ENCODE data around the gene TMEFF2.

TMEFF2 gene

DNA sequence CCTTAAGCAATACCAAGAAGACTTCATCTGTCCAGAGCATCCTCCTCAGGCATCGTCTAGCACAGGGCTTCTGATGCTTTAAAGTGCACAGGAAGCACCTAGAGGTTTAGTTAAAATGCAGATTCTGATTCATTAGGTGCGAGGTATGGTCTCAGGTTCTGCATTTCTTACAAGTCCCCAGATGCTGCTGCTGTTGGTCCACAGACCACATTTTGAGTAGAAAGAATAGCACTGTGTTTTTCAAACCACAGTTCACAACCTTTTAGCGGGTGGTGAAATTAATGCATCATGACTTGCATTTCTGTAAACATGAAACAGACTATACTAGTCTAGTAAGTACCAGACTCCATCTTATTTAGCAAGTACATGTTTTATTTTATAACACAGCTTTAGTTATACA lies 134.6 kb downstream of the TMEFF2 start:
- DNase-seq: no peak

DNA sequence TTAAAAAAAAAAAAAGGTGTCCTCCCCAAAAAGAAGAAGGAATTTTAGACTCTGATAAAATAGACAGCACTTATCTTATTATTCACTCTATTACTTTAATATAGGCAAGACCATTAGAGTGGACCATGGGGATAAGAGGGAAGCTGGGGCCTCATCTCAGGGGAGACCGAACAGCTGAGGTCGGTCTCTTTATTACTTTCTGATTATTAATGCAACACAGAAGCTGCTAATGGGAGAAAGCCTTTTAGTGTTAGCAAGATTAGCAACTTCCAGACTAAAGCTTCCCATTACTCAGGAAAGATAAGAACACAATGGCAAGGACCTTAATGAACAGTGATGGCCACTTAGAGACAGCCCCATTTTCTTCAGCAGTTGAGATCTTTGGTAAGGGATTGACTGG lies 135.5 kb downstream of the TMEFF2 start:
- no peak for DNase-seq

DNA sequence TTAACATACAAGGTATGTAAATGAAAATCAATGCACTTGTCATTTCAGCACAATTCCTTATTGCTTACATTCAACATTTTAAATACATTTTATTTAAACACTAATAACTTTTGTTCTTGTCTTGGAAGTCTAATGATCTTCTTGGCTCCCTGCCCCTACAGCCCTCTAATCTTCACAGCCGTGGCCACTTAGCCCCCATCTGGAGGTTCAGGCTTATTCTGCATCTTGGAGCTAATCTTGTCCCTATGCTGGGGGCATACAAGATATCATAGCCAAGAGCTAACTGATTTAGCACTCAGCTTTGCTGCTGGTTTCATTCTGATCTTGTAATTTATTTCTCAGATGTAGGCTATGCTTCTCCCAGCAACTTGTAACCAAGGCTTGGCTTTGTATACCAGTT lies 140.8 kb downstream of the TMEFF2 start:
- no peak for DNase-seq

DNA sequence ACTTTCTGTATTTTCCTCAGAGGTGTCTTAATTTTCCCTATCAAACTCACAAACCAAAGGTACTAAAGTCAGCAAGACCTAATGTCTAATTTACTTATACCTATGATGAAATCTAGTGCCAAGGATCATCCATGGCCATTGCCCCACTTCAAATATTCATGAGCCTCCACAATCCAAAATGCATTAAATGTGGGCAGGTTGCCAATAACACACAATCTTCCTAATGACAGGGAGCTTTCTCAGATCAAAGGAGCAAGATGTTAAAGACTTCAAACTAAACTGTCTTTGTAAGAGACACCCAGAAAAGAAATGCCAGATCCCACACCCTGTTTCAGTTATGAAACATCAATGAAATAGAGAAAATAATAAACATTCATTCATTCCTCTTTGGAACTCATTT lies 143.2 kb downstream of the TMEFF2 start:
- DNase-seq: no peak

DNA sequence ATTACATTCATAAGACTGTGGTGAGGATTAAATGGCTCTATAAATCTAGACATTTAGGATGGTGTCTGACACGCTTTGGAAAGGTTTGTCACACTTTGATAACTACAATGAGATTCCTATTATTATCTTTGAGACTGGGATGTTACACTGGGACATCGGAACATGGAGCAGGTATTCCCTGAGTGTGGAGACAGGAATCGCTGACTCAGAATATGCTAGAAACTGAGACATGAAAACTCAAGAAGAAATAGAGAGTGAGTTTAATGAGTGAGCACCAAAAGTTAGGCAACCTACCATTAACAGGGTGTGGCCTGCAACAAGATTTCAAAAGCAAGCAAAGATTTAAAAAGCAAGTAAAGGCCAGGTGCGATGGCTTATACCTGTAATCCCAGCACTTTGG lies 145.4 kb downstream of the TMEFF2 start:
- DNase-seq: no peak

DNA sequence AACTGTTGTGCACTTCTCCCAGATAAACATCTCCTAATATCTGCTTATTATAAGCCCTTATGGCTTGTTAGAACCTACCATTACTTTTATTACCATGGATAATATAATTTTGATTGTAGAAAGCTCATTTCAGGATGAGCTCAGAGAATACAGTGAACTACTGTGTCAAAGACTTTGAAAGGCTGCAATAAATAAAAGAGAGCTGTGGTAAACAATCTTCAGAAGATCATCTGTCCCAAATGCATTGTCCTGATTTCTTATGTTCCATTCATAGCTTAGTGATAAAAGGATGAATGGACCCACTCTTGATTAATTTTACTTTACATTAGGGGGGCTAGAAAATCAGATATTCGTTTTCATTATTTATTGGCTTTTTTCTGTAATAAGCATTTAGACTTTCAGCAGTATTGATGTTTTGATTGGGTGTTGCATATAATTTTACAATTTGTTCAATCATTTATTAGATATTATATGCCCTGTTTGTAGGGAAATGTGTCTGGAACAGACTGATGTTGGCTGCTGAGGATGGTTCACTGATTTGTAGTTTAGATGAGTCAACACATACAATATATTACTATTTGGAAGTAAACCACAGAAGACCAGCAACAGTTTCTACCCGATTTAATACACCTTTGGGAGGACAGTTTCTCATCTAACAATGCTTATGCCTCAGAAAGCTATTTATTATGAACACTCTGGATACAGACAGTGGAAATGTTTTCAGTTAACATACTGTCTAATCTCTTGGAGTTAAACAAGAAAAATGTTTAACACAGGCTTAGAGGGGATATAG lies 147.2 kb downstream of the TMEFF2 start:
- DNase-seq: no peak

DNA sequence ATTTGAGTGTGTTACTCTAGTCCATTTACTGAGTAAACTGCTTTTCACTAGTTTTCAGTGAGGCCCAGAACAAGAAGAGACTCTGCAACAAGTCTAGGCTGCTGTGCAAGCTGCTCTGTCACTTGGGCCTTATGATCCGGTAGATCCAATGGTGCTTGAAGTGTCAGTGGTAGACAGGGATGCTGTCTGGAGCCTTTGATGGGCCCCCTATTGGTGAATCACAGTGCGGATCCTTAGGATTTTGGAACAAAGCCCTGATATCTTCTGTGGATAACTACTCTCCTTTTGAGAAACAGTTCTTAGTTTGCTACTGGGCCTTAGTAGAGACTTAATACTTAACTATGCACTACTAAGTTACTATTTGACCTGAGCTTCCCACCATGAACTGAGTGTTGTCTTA lies 150.2 kb downstream of the TMEFF2 start:
- DNase-seq: no peak

DNA sequence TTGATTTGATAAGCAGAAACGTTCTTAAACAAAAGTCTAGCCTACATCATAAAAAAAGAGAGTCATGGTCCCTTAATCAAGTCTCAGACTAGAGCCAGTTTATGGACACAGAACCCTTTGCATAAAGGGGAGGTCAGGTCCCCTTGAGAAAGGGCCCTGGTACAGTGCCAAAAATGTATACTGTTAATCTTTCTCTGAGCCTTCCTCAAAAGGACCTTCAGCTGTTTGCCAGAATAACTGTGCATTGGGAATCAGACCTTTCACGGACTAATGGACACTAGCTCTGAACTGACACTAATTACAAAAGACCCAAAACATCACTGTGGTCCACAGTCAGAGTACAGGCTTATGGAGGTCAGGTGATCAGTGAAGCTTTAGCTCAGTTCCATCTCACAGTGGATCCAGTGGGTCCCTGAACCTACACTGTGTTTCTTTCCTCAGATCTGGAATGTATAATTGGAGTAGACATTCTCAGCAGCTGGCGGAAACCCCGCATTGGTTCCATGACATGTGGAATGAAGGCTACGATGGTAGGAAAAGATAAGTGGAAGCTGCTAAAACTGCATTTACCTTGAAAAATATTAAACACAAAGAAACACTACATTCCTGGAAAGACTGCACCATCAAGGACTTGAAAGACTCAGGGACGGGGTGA lies 151.4 kb downstream of the TMEFF2 start:
- DNase-seq: no peak

DNA sequence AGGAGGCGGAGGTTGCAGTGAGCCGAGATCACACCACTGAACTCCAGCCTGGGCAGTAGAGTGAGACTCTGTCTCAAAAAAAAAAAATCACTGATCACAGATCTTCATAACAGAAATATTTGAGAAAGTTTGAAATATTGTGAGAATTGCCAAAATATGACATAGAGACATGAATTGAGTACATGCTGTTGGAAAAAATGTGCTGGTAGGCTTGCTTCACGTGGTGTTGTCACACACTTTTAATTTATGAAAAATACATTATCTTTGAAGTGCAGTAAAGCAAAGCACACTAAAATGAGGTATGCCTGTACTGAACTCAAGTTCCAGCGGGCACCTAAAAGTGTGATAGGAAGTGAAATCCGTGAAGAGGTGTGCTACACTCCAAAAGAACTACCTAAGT lies 152.6 kb downstream of the TMEFF2 start:
- DNase-seq: no peak

DNA sequence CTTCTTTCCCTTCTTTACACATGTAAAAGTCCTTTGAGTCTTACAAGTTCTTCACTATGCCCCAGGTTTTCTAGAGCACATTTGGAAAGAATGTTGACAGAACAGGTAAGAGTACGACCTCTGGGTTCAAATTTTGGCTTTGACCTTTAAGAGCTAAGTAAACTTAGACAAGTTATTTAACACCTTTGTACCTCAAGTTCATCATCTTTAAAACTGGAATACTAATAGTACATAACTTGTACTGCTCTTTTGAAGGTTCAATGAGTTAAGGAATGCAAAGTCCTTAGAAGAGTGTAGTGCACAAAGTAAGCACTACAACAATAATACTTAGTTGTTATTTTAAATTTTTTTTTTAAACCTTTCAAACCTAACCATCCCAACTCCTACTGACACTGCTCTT lies 156.6 kb downstream of the TMEFF2 start:
- DNase-seq: no peak

DNA sequence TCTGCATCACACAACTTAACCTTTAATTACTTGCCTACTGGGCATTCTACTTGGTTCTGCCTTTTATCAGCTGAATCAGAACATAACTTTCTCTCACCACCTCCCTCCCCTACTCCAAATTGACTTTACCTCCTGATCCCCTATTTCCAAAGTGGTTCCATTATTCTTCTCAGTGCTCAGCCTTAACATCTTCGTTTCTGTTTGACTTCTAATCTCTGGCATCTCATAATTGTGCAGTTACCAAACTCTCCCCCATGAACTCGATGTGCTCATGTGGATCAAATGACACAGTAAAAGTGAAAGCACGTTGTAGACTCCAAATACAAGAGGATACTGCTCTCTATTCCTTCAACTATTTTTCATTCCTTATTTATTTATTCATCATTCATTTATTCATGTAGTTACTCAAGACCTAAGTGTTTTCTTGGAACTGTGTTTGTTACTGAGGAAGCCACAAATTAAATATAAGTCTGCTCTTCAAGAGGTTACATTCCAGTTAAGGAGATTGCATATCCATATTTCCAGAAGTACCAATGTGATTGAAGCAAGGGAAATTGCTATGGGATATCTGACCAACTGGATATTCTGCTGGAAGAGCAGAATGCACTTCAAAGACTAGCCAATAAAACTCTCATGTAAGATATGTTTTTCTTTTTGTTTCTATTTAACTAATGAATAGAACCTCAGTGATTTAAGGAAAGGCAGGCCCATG lies 158.8 kb downstream of the TMEFF2 start:
- no peak for DNase-seq

DNA sequence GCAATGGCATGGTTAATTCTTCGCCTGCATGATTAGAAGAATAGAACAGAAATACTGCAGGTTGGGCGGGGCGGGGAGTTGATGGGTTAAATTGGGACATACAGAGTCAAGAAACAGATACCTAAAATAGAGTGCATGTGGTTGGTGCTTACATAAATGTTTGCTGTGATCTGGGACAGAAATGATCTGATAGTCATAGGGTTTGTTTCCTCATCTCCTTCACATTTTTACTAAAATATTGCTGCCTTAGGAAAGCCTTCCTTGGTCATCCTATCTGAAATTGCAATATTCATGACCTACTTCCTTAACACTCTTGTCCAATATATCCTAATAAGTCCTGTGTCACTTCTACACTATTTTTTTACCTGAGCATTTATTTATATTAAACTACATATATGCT lies 163.9 kb downstream of the TMEFF2 start:
- no peak for DNase-seq

DNA sequence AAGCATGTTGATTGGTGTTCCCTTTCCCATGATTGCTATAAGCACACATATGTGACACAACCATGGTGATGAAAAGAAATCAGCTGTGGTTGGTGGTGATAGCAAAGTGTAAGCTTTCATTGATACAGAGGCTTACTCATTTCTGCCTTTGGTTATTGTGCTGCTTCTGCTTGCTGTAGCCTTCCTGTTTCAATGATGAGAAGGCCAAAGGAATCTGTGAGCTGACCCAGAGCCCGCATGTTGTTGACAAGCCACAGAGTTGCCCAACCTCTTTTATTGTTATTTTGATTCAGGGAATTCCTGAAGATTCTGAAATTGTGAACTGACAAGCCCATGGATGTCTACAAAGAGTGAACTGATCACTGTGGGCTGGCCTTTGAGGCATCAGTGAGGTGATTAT lies 164.4 kb downstream of the TMEFF2 start:
- DNase-seq: no peak

DNA sequence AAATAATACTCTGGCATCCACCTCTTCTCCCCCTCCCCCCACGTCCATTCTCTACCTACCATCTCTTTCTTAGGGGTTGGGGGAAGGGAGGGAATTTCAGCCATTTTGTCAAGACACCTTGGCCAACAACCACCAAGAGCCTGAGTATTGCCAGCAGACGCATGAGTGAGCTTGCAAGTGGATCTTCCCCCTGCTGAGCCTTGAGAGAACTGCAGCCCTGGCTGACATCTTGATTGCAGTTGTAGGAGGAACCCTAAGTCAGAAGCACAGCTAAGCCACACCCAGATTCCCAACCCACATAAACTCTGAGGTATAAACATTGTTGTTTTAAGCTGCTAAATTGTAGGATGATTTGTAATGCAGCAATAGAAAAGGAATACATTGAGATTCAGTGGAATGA lies 165.6 kb downstream of the TMEFF2 start:
- DNase-seq: no peak

DNA sequence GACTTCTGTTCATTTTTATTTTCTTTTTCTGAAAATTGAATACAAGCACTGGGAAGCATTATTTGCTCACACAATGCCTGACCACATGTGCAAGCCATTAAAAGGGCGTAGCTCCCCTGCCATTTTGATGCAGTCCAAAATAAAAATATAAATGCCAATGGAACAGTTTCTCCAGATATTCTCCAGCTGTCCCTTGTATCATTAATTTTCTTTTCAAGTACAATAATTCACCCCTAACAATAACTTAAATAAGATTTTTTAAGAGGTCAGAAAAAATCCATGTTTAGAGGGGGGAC lies 168.0 kb downstream of the TMEFF2 start:
- DNase-seq: no peak

DNA sequence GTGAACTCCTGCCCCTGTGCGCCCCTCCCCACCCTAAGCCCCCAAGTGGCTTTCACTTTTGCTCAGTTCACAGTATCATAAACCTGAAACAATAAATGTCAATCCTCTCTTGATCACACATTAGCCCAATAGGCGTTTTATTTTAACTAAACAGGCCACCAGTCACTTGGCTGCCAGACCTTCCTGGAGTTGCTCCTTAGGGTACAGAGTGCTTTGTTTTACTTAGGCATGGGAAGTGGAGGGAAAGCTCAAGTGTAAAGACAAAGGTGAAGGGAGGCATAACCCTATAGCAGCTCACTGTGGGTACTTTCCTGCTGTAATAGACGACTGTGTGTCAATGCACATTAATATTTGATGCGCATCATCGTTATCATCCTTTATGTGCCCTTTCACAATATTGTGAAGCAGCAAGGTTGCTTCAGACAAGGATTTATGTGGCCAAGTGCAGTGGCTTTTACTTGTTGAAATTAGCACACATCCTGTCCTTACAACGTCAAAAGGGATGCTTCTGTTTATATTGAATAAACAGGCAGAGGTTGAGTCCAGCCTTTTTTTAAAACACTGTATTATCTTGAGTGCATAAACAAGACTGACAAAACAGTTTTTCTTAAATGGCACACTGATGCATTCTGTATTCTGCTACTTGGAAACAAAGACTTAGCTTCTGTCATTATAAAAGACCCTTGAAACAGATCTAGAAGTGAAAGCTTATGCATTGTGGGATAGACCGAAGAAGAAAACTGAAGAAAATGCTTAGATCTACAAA lies 168.5 kb downstream of the TMEFF2 start:
- no peak for DNase-seq

DNA sequence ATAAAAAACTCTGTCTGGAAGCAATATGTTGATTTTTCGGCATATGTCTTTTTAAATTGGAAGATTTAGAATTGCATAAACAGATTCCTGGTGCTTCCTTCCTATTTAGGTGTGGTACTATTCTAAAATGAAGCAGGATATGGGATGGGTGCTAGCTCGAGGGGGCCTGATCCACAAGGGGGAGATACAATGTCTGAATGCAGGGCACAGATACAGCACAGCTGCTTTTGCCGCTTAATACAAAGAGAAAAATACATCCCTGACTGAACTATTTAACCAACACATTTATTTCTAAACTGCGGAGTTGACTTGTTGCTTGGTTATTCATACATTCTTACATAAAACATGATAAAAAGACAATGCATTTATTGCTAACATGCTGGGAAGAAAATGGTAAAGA lies 169.1 kb downstream of the TMEFF2 start:
- DNase-seq: no peak

DNA sequence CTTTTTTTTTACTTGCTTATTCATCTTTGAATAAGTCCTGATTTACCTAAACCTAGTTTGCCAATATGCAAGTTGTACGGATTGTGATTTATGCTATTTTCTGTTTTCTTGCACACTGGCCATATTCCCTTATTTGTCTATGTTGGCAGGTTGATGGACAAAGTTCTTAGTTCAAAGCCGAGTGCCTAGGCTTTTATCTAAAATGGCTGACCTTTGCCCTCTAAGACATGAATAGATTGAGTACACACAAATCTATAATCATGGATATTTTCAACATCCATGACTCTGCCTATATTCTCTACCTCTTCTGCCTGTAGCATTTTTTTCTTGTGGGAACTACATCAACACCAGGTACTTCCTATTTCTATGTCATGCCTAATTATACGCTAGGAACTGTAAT lies 171.7 kb downstream of the TMEFF2 start:
- no peak for DNase-seq

DNA sequence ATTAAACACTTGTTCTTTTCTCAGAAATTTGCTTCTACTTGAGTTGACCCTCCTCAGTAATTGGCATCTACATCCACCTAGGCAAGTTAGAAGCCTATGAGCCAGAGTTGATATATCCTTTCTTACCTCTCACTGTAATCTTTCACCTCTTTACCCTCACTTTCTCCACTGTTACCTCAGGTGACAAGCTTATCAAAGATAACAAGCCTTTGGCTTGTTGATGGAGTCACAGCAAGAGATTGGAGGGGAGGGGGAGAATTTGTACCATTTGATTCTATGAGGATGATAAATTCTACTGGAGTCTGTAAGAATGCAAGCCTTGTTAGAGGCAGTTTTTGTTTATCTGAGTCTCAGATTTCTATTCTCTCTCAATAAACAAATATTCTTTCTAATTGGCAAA lies 176.9 kb downstream of the TMEFF2 start:
- DNase-seq: no peak

DNA sequence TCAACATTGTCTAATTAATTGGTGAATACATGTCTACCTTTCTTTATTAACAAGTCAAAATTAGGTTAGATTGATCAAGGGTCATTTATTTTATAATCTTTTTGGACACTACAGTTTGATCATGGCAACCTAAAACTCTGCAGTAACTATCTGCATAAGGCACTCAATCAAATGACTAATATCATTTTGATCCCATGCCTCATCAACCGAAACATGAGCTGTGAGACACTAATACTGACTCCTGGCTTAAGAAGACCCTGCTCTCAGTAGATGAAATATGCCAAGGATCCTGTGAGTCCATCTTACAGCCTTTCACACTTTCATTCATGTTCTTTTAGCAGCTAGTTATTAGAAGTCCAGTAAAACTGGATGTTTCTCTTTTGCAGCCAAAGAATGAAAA lies 178.5 kb downstream of the TMEFF2 start:
- DNase-seq: no peak

DNA sequence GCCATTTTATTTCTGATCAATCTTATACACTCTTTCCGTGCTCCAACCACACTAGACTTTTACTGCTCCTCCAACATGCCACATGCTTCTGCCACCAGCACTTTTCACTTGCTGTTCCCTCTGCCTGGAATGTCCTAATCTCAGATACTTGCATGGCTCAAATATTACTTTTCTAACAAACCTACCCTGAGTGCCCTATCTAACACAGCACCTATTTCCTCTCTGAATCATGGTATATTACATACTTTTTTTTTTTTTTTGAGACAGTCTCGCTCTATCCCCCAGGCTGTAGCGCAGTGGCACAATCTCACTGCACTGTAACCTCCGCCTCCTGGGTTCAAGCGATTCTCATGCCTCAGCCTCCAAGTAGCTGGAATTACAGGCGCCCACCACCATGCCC lies 181.5 kb downstream of the TMEFF2 start:
- DNase-seq: no peak

DNA sequence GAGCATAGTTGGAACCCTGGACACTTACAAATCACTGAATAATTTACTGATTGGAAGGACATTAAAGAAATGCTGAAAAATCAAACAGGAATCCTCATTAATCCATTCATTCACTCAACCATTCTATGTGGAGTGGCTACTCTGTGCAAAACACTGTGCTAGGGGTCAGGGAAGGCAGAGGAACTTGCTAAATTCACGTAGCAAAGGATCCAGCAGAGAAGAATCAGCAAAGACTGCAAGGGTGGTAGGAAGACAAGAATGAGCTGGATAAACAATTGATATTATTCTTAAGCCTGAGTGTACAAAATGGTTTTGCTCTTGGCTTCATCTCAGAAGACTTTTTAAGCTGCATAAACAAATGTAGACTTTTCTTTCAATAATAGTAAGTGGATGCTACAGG lies 183.5 kb downstream of the TMEFF2 start:
- DNase-seq: no peak

DNA sequence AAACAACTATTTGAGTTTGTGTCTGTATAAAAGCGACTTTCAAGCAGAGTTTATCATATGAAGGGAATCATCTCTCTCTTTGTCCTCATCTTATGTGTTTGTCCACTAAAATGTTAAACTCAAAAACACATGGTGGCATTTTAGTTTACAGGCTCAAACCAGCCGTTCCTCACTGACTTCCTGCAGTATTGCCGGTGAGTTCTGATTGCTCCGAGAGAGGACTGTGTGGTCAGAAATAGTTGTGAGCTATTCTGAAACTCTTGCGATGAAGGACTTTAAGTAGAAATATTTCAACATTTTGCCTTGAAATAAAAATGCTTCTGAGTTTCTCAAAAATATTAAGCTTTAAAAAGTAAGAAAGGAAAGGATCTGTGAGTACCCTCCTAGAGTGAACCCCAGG lies 184.7 kb downstream of the TMEFF2 start:
- DNase-seq: no peak
